HL-60/S4 (cell line): ENCODE results near the gene KIF26B.
"Not testable (repeated sequence)": the region's sequence is repeated elsewhere in the genome, so short reads cannot be mapped to it uniquely, and the experiment has no call there.

Source experiments
- in situ Hi-C: fragments of 300-500 bp; cut with MboI; formaldehyde crosslinking; loops from 2 replicates; pipeline ENCODE4 v1.14.3; 2022; ENCODE audit warnings: low sequenced_read_pairs

The KIF26B gene

GRCh38 chr1:245704765-245705164, 550.0 kb downstream of the KIF26B start:
- in situ Hi-C loops, result no loop called here

GRCh38 chr1:245707941-245708340, 553.2 kb downstream of the KIF26B start:
- in situ Hi-C loops, result no loop called here

- in situ Hi-C loops, result no loop called here
These were observed 556.4 kb downstream of the KIF26B start for GRCh38 chr1:245710961-245711903.

- in situ Hi-C loops, result not testable (repeated sequence)
These were observed 559.2 kb downstream of the KIF26B start for GRCh38 chr1:245714027-245714426.

- in situ Hi-C loops, result no loop called here
These were observed 560.5 kb downstream of the KIF26B start for GRCh38 chr1:245715291-245715701.

GRCh38 chr1:245715970-245716369, 561.2 kb downstream of the KIF26B start:
- in situ Hi-C loops, result no loop called here

GRCh38 chr1:245716561-245716960, 561.8 kb downstream of the KIF26B start:
- in situ Hi-C loops, result no loop called here

GRCh38 chr1:245717611-245718010, 562.8 kb downstream of the KIF26B start:
- in situ Hi-C loops, result no loop called here

- in situ Hi-C loops, result no loop called here
These were observed 563.3 kb downstream of the KIF26B start for GRCh38 chr1:245718123-245718522.

- in situ Hi-C loops, result no loop called here
These were observed 564.2 kb downstream of the KIF26B start for GRCh38 chr1:245718951-245719350.

GRCh38 chr1:245721488-245721887, 566.7 kb downstream of the KIF26B start:
- in situ Hi-C loops, result no loop called here

GRCh38 chr1:245728035-245728434, 573.2 kb downstream of the KIF26B start:
- in situ Hi-C loops, result not testable (repeated sequence)

GRCh38 chr1:245730801-245731200, 576.0 kb downstream of the KIF26B start:
- in situ Hi-C loops, result no loop called here

GRCh38 chr1:245740336-245740735, 585.6 kb downstream of the KIF26B start:
- in situ Hi-C loops, result not testable (repeated sequence)

GRCh38 chr1:245742896-245743295, 588.1 kb downstream of the KIF26B start:
- in situ Hi-C loops, result no loop called here

GRCh38 chr1:245748240-245748639, 593.5 kb downstream of the KIF26B start:
- in situ Hi-C loops, result no loop called here

- in situ Hi-C loops, result no loop called here
These were observed 593.9 kb downstream of the KIF26B start for GRCh38 chr1:245748646-245749045.

GRCh38 chr1:245749053-245749452, 594.3 kb downstream of the KIF26B start:
- in situ Hi-C loops, result no loop called here

- in situ Hi-C loops, result no loop called here
These were observed 595.5 kb downstream of the KIF26B start for GRCh38 chr1:245750261-245750660.

GRCh38 chr1:245751116-245751515, 596.3 kb downstream of the KIF26B start:
- in situ Hi-C loops, result no loop called here

- in situ Hi-C loops, result no loop called here
These were observed 597.1 kb downstream of the KIF26B start for GRCh38 chr1:245751726-245752470.

GRCh38 chr1:245752561-245752960, 597.8 kb downstream of the KIF26B start:
- in situ Hi-C loops, result no loop called here
